ENCODE measurements around the gene SLC1A3.

GRCh38 chr5:36642089-36642488 is 35.7 kb downstream of the SLC1A3 start:
- TF ChIP-seq CTCF (IDR thresholded peaks at IDR 0.05) (no peak), POLR2AphosphoS5 (IDR thresholded peaks at IDR 0.05) (no peak), POLR2A (IDR thresholded peaks at IDR 0.05) (no peak)

Data from prostate gland (tissue), 2 donors.